RKO (cell line): Measurements from ENCODE around the gene AUNIP.
A peak's percentile ranks its signal among the peaks of the same experiment; 100 is the strongest.

Experiments
- DNase-seq: peaks from one replicate; pipeline ENCODE4 v3.0.0-alpha.2; 2016; ENCODE audit warnings: low spot score

AUNIP gene, protein sequence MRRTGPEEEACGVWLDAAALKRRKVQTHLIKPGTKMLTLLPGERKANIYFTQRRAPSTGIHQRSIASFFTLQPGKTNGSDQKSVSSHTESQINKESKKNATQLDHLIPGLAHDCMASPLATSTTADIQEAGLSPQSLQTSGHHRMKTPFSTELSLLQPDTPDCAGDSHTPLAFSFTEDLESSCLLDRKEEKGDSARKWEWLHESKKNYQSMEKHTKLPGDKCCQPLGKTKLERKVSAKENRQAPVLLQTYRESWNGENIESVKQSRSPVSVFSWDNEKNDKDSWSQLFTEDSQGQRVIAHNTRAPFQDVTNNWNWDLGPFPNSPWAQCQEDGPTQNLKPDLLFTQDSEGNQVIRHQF

GRCh38 chr1:25858906-25859789, at the start of gene AUNIP:
Gene AUNIP, minus strand, starts transcription at chr1:25859457. Its CDS starts 100 bp downstream, at chr1:25859357.
- DNase-seq: peak; percentile 91

GRCh38 chr1:25909040-25909439, 49.8 kb upstream of the AUNIP start:
- no peak for DNase-seq

DNA sequence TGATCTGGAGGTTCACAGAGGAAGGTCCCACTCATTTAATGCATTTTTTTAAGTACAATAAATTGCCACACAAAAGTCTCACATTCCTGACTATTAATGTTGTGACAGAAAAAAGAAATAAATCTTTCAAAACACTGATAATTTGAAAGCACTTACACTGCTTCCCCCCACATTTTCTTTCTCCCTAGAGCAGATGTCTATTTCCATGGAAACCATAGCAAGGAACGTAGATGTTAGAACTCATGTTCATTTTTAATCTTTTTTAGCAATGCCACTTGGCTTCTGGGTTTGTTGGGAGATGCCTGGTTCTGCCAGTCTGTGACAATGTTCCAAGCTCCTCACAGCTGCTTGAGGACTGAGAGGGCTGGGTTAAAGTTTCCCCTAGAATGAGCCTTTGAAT, 48.9 kb upstream of the AUNIP start:
- no peak for DNase-seq

DNA sequence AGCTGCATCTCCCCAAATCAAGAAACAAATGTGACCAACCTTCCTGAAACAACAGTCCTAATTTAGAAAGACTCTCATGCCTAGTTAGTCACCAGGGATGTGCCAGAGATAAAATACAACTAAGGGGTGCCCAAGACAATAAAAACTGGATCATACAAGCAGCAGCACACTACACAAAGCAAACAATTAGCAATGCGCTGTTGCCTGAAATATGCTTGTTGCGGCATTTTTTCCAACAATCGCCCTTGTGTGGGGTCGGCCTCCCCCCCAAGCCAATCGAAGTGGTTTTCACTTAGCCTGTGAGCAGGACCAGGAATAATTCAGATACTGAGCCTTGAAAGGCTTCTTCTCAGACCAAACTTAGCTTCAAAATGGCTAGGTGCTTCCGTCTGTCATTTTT, 48.3 kb upstream of the AUNIP start:
- no peak for DNase-seq

GRCh38 chr1:25906644-25907300, 47.5 kb upstream of the AUNIP start:
- DNase-seq: no peak

DNA sequence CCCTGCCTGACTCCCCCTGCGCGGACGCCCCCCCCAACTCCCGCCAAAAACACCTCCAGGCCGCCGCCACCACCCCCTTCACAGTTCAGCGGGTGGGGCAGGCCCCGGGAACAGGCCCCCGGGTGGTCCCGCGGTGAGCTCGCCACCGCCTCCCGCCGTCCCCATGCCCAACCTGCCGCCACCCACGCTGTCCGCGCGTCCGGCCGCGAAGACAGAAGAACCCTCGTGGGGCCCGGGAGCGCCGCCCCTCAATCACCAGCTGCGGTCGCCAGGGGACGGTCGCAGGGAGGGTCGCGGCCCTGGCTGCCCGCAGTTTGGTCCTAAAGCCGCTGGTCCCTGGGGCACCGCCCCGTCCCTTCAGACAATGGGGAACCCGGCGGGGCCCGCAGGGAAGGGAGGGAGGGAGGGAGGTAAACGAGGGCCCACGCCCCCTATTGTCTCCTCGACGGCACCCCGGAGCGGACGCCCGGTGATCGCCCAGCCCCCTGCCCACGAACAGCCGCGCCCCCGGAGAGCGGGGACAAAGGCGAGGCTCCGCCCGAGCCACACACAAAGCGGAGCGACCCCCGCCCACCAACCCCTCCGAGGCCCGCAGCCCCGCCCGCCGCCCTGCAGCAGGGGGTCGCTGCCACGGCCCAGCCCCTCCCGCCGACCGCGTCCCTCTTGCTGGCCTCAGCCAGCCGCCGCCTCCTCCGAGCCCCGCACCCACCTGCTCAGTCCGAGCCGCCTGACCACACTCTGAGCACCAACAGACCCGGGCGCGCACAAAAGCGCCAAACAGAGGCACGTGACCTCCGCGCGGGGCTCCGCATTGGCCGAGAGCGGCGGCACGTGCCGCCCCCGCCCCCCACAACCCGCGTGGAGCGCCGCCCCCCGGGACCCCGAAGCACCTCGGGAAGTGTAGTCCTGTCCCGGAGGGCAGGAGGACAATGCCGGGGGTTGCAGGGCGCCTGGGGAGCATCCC, 46.7 kb upstream of the AUNIP start, which contains the start of gene STMN1:
Gene STMN1 (minus strand): TSS at position 740 of the 964 bp plus-strand sequence. CDS start 1,743 bp downstream, outside the sequence.
- peak; percentile 94 for DNase-seq

GRCh38 chr1:25904943-25905679, 45.9 kb upstream of the AUNIP start:
- DNase-seq: peak; percentile 93

DNA sequence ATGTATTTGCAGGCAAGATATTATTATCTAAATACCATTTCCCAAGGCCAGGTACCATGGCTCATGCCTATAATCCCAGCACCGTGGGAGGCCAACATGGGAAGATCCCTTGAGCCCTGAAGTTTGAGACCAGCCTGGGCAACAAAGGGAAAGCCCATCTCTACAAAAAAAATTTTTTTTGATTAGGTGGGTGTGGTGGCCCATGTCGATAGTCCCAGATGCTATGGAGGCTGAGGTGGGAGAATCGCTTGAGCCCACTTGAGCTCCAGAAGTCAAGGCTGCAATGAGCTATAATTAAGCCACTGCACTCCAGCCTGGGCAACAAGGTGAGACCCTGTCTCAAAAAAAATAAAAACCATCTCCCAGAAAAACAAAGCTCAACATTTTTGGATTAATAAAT, 44.7 kb upstream of the AUNIP start:
- DNase-seq: no peak

DNA sequence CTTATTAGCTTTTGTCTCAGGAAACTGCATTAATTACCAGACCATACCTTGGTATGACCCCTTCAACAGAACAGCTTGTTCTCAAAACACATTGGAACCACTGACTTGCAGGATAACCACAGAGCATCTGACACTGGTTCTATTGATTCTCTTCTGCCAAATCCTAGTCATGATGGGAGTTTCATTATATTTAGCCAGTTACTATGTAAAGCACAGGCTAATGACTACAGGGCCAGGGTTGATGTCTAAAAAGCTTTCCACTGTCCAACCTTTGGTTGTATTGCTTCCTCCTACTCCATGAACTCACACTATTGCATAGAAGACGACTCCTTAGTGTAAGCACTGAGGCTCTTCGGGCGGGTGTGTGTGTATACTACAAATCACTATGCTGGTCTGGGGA, 43.2 kb upstream of the AUNIP start:
- DNase-seq: no peak

- DNase-seq: no peak
These were observed 41.0 kb upstream of the AUNIP start for GRCh38 chr1:25900219-25900618.

DNA sequence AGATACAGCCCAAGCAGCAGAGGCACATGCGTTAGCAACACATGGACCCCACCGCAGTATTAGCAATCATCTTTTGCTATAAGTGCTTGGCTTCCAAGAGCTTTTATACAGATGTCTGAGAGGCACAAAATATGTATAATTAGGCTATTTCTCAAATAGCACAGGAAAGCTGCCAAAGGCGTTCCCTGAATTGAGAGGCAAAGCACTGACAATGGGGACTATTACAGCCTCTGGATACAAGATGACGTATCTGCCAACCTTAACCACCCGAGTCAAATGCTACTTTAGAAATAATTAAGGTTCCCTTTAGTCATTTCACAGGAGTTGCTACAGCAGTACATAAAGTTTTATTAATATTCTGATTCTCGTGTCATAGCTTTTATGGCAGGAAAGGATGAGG, 40.5 kb upstream of the AUNIP start:
- DNase-seq: no peak

DNA sequence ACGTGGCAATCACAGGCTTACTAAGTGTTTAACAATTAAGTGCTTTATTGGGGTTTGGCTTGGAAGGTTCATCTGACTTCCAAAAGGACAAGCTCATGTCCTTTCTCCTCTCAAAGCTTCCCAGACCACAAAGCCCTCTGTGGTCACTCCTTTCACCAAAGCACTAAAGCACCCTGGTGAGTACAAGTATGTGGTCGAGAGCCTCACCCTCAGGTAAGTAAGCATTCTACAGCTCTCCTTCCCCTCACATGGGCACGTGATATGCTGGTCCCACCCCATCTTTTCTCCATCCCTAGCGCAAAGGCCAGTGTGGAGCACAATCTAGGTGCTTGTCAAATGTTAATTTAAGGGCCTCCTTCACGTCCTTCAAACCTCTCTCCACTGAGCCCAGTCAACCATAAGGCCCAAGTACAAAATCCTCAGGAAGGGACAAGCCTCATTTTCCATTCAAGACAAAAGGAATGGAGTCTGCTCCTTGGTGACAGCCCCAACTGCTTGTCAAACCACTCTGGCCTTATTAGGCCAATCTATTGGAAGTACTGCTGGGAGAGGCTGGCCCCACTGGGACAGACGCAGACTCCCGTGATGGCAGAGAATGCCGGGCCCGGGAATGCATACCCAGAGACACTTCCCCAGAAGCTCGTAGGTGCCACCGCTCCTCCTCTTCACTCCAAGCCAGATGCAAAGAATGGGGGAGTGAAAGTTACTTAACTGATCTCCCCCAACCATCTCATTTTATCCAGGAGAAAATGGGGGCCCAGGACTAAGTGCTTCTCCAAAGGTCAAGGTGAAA, 39.2 kb upstream of the AUNIP start:
- no peak for DNase-seq

- no peak for DNase-seq
These were observed 38.5 kb upstream of the AUNIP start for GRCh38 chr1:25897754-25898153.

- no peak for DNase-seq
These were observed 37.0 kb upstream of the AUNIP start for GRCh38 chr1:25896266-25896665.

DNA sequence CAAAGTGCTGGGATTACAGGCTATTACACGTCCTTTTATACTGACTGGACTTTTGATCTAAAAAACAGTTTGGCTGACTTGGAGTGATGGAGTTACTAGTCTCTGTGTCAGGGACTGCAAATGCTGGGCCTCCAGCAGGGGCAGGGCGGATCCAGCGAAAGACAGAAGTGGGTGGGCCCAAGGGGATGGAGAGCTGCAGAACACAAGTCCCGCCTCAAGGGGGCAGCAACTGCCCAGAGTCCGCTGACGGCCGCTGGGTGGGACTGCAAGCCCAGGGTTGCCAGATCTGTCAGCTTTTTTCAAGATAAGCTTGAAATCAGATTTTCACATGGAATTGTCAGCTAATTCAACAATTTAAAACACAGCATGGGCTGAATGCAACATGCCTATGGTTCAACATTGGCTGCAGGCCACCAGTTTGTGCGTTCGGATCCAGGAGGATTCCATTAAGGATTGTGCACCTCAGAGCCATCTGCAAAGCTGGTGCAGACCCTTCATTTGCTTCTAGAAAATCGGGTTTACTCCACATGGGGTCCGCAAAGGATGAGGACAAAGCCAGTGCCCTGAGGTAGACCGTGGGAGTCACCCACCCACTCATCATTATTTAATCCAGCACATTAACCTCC, 36.2 kb upstream of the AUNIP start:
- peak; percentile 89 for DNase-seq

DNA sequence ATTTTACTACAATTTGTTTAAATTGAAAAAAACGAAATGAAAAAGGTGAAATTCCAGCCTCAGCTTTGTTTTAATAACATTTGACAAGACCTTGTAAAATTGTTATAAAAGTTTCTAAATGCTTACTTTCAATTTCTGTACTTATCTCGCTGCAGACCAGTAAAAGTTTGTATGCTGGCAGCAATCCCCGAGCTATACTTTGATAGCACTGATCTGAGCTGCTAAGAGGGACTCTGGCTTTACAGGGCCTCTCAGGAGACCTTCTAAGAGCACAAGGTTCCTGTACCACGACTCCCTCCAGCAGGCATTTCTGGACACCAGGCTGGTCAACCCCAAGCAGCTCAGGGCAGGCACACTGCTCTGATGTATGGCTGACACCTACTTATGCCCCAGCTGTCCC, 33.9 kb upstream of the AUNIP start:
- no peak for DNase-seq

GRCh38 chr1:25891606-25892005, 32.3 kb upstream of the AUNIP start:
- no peak for DNase-seq

GRCh38 chr1:25890239-25891034, 31.2 kb upstream of the AUNIP start:
- no peak for DNase-seq

DNA sequence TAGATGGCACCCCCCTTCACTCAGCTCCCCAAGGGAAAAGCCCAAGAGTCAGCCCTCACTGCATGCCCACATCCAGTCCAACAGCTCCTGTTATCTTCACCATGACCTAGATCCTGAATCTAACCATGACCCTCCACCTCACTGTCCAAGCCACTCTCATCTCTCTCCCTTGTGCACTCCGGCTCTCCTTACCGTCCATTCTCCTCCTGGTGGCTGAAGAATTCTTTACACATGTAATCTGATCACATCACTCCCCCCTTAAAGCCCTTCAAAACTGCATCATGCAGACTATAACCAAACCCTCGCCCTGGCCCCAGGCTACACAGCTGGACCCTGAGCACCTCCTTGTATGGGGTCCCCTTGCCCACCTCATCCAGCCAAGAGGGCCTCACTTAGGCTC, 30.2 kb upstream of the AUNIP start:
- no peak for DNase-seq
